ENCODE results near the gene MIGA1.
"Not testable (repeated sequence)": the region's sequence is repeated elsewhere in the genome, so short reads cannot be mapped to it uniquely, and the experiment has no call there.

The MIGA1 gene

GRCh38 chr1:77850082-77850481 is 70.6 kb downstream of the MIGA1 start:
- DNase-seq, result no peak

- no peak for DNase-seq
Measured at GRCh38 chr1:77857552-77857951, 78.1 kb downstream of the MIGA1 start.

GRCh38 chr1:77858725-77859124 is 79.3 kb downstream of the MIGA1 start:
- no peak for DNase-seq

- DNase-seq, result no peak
Measured at GRCh38 chr1:77859248-77859647, 79.8 kb downstream of the MIGA1 start.

DNA sequence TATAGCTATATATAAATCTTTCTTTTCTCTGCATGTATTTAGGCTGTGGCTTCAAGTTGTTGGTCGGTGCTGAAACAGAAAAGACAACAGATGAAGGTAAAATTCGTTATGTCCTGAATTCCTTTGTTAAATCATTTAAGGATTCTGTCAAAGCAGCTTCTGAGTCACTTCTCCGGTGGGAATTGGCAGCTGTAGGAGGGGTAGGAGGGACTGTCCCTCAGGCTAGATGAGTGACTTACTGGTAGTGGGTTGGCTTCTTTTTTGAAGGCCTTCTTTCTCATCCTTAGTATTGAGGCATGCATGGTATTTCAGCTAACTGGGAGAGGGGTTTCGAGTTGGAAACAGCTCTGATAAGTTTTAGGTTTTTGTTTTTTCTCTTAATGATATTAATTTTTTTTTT is 86.8 kb downstream of the MIGA1 start:
- DNase-seq, result no peak

- no peak for DNase-seq
Measured at GRCh38 chr1:77872645-77873044, 93.2 kb downstream of the MIGA1 start.

DNA sequence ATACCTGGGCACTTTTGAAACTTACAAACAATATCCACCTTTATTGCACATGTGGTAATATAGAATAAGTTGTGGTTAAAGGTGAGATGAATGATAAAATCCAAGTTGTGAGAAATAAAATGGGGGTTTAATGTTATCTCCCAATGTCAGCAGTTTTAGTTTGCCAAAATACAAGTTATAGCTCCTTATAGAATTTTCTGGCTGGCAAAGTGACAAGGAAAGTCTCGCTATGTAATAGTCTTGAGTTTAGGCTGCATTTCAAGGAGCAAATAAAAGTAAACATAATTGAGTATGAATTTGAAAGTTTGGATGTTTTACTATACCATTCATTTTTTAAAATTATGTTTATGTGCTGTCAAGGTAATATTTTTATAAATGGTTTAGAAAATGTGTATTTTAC is 94.0 kb downstream of the MIGA1 start:
- DNase-seq, result no peak

DNA sequence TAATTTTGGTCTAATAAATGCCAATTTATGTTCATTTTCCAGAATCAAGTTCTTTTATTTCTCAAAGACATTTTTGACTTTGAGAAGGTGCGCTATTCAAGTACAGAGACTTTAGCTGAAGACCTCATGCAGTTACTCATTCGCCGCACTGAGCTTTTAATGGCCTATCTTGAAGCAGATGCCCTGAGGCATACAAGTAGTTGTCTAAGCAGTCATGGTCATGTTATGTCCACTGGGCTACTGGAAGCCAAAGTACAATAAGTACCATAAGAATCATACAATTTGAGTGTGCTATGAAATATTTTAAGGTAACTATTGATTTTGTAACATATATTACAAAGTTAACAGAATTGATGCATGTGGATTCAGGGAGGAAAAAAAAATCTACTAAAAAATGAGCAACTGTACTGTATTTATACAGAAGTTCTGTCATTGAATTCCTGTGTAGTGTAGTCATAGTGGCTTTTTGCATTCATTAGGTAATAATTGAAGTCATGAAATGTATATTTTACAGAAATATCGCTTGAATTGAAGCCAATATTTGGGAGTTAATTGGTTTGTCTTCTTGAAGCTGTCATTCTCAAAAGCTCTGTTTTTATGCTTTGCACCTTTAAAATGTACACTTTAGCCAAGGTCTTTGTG is 95.5 kb downstream of the MIGA1 start:
- DNase-seq, result no peak

- no peak for DNase-seq
Measured at GRCh38 chr1:77876884-77877283, 97.4 kb downstream of the MIGA1 start.

- no peak for DNase-seq
Measured at GRCh38 chr1:77881061-77881460, 101.6 kb downstream of the MIGA1 start.

DNA sequence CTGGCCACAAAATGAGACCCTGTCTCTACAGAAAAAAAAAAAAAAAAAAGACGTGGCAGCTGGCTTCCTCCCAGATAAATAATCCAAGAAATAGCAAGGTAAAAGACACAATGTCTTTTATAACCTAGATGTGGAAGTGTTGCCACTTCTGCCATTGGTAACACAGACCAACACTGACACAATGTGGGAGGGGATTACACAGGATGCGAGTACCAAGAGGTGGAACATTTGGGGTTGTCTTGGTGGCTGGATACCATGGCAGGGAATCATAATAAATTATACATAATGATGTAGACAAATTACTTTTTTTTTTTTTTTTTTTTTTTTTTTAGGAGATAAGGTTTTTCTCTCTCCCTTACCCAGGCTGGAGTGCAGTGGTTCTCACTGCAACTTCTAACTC is 103.0 kb downstream of the MIGA1 start:
- no peak for DNase-seq

- DNase-seq, result no peak
Measured at GRCh38 chr1:77888081-77888780, 108.8 kb downstream of the MIGA1 start, which contains the start of gene NEXN. Gene NEXN (plus strand): TSS chr1:77888624. CDS start chr1:77916107, 27,483 bp downstream.

- no peak for DNase-seq
Measured at GRCh38 chr1:77888781-77889642, 109.6 kb downstream of the MIGA1 start.

DNA sequence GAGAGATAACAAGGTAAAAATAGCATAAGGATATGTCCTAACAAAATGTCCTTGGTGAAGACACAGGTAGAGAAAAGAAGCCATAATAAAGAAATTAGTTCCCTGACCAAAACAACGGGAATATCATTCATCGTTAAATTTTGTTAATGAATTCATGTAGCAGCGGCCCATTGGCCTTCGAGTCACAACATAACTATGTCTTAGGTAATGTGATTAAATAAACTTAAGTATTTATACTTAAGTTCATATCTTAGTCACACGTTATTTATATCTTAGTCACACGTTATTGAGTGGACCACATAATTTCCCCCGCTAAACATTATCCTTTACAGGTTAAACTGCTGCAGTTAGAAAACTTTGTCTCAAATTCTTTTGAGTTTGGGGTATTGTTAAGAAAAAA is 110.2 kb downstream of the MIGA1 start:
- no peak for DNase-seq

DNA sequence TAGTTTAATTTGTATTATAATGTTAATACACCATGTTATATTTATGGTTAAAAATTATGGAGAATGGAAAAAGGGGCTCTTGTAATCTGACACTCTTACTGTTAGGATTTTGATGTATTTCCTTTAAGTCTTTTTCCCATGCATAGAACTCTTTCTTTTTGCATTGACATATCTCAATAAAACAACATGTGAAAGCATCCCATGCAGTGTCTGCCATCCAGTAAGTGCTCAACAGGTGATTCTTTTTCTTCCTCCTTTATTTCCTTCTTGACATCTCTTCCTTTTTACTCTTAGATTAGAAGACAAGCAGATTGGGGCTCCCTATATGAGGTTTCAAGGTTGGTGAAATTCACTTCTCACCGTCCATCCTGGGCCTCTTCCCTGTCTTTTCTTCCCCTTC is 111.8 kb downstream of the MIGA1 start:
- no peak for DNase-seq

- no peak for DNase-seq
Measured at GRCh38 chr1:77899647-77900320, 120.3 kb downstream of the MIGA1 start.

DNA sequence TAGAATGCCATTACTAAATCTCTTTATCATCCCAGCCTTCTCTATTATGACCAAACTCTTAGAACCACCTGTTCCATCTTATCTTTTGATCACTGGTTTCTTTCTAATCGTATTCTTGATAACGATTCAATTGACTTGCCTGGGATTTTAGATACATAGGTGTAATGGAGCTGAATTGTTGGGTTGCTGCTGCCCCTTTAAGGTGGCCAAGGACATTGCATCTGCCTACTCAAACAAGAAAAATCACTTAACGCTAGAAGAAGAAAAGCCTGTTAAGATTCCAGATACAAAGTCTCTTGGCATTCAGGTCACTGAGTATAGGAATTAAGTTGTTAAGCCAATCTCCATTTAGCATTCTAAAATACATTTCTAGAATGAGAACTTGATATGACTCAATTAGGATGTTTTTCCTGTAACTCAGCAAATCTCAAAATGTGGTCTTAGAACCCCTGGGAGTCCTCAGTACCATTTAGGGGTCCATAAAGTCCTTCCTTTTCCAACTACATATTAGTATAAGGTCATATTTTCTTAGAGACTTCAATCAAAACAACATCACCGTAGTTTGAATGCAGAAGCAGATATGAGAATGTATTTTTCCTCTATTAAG is 121.3 kb downstream of the MIGA1 start:
- no peak for DNase-seq

DNA sequence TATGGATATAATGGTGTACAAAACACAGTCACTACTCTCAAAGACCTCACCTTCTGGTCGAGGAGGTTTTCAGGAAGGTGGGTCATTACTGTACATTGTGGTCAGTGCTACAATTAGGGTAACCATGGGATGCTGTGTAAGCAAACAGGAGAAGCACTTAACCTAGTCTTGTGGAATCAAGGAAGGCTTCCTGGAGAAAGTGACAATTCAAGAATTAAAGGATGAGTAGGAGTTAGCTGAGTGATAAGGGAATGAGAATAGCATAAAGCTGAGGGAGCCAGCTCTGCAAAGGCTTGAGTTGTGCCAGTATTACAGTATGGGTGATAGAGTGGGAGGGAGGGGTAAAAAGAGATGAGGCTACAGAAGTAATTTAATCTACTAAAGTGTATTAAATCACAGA is 126.2 kb downstream of the MIGA1 start:
- no peak for DNase-seq

GRCh38 chr1:77906019-77906545 is 126.6 kb downstream of the MIGA1 start:
- DNase-seq, result no peak

DNA sequence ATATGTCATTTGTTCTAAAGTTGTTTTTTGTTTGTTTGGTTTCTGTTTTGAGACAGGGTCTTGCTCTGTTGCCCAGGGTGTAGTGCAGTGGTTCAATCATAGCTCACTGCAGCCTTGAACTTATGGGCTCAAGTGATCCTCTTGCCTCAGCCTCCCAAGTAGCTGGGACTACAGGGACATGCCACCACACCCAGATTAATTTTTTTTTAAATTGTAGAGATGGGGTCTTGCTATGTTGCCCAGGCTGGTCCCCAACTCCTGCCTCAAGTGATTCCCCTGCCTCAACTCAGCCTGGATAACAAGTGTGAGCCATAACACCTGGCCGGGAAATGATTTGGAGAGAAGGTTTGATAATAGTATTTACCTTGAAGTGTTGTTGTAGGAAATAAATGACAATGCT is 127.2 kb downstream of the MIGA1 start:
- DNase-seq, result no peak

DNA sequence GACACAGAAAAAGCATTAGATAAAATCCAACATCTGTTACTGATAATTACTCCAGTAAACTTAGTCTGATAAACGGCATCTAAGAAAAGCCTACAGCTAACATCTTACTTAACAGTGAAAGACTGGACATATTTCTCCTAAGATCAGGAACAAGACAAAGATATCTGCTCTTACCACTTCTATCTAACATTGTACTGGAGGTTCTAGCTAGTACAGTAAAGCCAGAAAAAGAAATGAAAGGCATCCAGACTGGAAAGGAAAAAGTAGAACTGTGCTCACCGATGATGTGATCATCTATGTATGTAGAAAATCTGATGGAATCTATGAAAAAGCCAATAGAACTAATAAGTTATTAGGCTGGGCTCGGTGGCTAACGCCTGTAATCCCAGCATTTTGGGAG is 130.7 kb downstream of the MIGA1 start:
- no peak for DNase-seq

DNA sequence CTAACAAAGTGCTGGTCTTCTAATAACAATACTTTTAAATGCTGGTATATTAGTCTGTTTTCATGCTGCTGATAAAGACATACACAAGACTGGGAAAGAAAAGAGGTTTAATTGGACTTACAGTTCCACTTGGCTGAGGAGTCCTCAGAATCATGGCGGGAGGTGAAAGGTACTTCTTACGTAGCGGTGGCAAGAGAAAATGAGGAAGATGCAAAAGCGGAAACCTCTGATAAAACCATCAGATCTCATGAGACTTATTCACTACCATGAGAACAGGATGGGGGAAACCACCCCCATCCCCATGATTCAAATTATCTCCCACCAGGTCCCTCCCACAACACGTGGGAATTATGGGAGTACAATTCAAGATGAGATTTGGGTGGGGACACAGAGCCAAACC is 139.5 kb downstream of the MIGA1 start:
- not testable (repeated sequence) for DNase-seq

- no peak for DNase-seq
Measured at GRCh38 chr1:77925518-77925917, 146.1 kb downstream of the MIGA1 start.

Data from CD4-positive, alpha-beta T cell treated with Interferon alpha-2 for 1 hour (primary cell).